SK-N-SH (cell line): ENCODE data around the gene EN2.

Experiments used
- EP300 ChIP-seq, 2 experiments: IDR thresholded peaks; 2 replicates each; pipeline versions ENCODE4 v1.4.0 to v1.6.1; 2012; ENCODE audit warnings: borderline replicate concordance in 1 of 2, low read depth in 1 of 2, low read length in 1 of 2
- EZH2phosphoT487 ChIP-seq: fragments of 200-600 bp; sonication (generic); IDR thresholded peaks from 2 replicates; pipeline ENCODE4 v1.6.1; 2017; ENCODE audit warnings: low read depth, mixed run types, mild to moderate bottlenecking, antibody characterized with exemption, moderate library complexity, borderline replicate concordance
- POLR2AphosphoS5 ChIP-seq: IDR thresholded peaks from 2 replicates; pipeline ENCODE4 v1.6.1; 2012; ENCODE audit warnings: low read depth, low read length
- TAF1 ChIP-seq: IDR thresholded peaks from 2 replicates; pipeline ENCODE4 v1.6.1; 2012; ENCODE audit warnings: low read depth, mild to moderate bottlenecking, low read length, moderate library complexity, borderline replicate concordance
- TF ChIP-seq, protein P1 (sequence below): fragments of 200-600 bp; sonication (generic); IDR thresholded peaks from 2 replicates; pipeline ENCODE4 v1.6.1; 2017; ENCODE audit warnings: antibody characterized with exemption, mild to moderate bottlenecking, moderate library complexity
- TF ChIP-seq, protein P2 (sequence below): IDR thresholded peaks from 2 replicates; pipeline ENCODE4 v1.4.0; 2012; ENCODE audit warnings: low read depth

DNA sequence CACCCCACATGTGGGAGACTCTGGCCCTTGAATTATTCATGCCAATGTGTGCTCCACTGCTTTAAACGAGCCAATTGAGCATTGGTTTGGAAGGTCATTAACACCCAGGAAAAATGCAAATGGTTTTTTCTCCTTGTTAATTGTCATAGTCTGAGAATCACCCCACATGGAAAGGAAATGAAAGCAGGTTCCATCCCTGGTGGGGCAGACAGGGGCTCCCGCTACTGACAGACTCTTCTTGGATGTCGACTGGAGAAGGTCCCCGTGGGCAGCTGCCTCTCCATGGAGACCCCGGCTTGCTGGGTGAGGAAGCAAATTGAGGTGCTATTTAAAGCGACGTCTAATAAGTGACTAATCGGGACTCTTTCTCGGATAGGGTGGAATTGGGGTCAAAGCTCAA, 32.0 kb upstream of the EN2 start:
- TF ChIP-seq, protein P1, sequence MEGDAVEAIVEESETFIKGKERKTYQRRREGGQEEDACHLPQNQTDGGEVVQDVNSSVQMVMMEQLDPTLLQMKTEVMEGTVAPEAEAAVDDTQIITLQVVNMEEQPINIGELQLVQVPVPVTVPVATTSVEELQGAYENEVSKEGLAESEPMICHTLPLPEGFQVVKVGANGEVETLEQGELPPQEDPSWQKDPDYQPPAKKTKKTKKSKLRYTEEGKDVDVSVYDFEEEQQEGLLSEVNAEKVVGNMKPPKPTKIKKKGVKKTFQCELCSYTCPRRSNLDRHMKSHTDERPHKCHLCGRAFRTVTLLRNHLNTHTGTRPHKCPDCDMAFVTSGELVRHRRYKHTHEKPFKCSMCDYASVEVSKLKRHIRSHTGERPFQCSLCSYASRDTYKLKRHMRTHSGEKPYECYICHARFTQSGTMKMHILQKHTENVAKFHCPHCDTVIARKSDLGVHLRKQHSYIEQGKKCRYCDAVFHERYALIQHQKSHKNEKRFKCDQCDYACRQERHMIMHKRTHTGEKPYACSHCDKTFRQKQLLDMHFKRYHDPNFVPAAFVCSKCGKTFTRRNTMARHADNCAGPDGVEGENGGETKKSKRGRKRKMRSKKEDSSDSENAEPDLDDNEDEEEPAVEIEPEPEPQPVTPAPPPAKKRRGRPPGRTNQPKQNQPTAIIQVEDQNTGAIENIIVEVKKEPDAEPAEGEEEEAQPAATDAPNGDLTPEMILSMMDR: no peak
- TF ChIP-seq EZH2phosphoT487 (no peak), TAF1 (no peak), EP300 (IDR thresholded peaks at IDR 0.05; ENCODE audit: borderline replicate concordance in 1 of 2, low read depth in 1 of 2, low read length in 1 of 2) (no peak), POLR2AphosphoS5 (no peak)
- TF ChIP-seq, protein P2, sequence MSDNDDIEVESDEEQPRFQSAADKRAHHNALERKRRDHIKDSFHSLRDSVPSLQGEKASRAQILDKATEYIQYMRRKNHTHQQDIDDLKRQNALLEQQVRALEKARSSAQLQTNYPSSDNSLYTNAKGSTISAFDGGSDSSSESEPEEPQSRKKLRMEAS: no peak
